LoVo (cell line): ENCODE results near the gene CTNNA2.

ENCODE experiments used
- DNase-seq: peaks from one replicate; pipeline ENCODE4 v3.0.0-alpha.2; 2016; ENCODE audit warnings: low spot score

Gene CTNNA2

DNA sequence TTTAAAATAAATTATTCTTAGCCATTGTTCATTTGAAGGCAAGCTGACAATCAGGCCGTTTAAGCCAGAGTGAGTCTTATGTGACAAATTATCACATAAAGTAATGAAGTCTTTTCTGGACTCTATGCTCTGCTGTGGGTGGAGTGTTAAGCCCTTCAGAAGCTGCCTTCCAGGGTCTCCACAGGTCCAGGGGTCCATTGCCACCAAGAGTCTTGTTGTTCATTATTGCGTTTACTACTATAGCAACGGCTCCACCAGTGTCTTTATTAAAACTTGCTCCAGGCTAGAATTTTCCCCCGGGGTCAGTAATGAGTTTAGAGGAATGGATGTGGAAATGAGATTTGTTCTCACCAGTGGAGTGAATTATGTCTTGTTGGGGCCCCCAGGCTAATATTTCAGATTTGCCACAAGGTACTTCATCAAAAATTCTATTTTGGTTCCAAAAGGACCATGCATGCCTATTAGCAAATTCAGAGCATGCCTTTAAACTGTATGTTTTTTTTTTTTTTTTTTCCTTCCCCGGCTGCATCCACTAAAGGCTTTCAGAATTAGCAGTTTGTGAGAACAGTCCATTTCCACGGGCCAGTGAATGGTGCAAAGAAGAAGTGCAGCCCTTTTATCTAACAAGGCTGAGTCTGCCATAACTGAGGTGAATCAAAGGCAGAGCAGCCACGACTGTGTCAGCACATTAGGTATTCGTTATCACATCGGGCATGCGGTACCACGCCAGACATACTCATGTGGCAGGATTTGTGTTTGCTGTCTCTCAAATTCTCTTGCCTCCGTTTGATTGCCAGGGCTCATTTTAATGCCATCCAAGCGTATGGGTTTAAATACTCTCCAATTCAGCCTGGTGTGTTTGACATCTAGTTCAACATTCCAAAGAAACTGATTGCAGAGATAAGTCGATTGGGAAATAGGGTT, 817.9 kb downstream of the CTNNA2 start:
- DNase-seq: no peak

DNA sequence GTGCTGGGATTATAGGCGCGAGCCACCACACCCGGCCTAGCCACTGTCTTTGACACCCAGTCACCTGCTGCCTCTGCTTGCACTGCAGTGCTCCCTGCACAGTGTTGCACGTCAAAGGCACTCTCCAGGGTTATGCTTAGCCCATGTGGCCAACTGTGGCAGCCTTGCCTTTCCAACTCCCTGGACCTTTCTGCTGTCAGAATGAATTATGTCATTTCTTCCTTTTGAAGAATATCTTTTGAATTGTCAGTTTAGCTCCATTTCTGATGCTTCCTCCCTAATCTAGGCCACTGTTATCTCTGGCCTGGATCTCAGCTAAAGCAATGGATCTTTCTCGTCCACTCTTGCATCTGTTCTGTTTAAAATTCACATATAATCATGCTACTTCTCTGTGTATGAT, 821.0 kb downstream of the CTNNA2 start:
- DNase-seq: no peak

DNA sequence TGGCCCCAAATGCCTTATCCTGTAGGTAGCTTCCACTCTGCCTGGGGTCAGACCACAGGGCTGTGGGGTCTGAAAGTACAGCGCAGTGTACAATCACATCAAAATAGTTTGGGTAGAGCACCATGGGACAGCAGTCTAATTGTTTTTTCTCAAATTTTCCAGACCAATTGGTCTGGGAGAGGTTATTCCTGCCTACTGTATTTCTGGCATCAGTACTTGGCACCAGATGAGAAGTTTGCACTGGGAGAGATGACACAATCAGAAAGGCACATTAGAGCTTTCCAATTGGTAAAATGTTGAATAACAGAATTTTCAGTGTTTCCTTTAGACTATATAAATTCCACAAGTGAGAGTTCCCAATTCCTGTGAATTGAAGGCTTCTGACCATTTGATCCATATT, 822.6 kb downstream of the CTNNA2 start:
- no peak for DNase-seq

DNA sequence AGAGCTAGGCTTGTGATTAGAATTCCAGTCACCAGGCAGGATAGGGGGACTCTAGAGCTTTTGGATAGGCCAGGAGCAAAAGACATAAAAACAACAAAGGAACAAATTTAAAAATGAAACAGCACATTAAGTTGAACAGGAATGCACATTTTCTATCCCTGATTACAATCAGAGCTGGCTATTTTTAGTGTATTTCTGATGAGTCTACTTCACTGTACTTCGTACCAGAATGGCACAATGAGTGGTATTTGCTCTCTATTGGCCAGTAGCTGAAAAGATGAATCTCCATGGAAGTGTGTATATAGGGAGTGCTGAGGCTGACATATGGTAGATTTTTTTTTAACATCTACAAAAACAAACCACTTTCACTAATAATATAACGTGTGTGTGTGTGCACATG, 825.9 kb downstream of the CTNNA2 start:
- no peak for DNase-seq

DNA sequence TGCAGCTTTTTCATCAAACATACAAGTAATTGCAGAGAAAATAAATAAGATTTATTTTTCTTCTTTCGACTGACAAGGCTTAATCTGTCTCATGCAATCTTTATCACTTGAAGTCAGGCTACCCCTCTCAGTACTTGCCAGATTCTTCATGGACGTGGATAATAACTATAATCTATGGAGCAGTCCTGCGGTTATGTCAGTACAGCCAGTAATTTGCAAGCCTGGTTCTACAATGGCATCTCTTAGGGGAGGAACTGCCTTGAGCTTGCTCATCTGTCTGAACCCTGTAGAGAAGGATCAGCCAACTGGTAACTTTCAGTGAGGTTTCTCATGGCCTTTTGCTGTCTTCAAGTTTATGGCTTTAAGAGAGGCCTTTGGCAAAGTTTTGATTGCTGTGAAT, 827.2 kb downstream of the CTNNA2 start:
- DNase-seq: no peak

DNA sequence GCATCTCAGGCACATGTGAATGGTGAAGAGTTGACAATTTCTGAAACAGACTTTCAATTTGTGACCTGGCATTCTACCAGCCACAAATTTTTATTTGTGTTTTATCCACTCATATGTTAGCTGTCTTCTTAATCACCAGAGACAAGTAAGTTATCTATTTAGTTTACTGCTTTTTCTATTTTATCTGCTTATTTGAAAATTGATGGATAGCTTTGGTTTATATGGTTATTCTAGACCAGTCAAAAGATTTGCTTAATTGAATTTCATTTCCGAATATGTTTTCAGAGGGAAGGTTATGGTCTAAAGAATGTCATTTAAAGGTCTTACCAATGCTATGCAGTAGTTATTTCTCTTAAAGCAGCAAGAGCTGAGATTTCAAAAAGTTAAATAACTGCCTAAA, 835.2 kb downstream of the CTNNA2 start:
- no peak for DNase-seq

DNA sequence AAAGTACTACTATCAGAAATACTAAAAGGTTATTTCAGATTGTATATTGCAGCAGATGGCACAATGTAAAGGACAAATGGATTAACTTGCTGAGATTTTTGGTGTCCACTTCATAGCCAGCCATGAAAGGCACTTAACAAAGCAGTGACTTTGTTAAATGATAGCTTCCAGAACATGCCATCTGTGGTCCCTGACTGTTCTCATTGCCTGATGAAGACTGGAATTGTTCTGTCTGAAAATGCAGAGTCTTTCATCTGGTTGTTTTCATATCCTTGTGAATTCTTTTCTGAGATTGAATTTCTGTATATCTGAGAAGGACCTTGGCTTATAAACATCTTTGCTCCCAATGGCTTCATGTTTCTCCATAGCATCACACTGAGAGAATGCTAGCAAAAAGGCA, 836.1 kb downstream of the CTNNA2 start:
- DNase-seq: no peak

DNA sequence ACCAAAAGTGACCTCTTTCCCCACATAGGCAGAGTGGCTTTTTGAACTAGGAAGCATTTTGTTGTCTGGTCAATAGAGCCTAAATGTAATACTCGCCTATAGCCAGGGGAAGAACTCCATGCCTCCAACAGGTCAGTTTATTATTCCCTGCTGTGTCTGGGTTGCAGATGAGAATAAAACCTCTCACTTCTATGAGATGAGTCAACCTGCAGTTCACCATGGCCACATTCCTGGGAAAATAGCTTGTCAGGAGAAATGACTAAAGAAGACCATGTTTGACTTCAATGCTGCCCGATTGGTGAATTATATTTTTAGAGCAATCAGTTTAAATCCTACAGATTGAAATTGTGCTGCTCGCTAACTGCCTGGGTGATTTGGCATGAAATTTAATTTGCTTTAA, 838.4 kb downstream of the CTNNA2 start:
- DNase-seq: no peak

DNA sequence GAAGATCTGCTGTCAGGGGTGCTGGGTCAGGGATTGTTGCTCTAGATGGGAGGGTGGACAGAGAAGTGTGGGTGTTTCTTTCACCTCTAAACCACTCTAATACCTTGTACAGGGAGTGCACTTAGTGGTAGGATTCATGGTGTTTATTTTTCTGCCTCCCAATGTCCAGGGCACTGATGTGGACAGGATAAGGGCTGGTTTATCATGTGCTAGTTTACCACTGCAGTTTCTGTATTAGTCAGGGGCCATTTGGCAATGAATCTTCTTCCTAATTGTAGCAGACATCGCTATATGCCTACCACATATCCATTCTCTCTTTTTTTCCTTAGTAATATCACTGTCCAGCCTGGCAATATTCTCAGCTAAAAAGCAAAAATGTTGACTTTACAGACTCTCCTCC, 842.0 kb downstream of the CTNNA2 start:
- no peak for DNase-seq

DNA sequence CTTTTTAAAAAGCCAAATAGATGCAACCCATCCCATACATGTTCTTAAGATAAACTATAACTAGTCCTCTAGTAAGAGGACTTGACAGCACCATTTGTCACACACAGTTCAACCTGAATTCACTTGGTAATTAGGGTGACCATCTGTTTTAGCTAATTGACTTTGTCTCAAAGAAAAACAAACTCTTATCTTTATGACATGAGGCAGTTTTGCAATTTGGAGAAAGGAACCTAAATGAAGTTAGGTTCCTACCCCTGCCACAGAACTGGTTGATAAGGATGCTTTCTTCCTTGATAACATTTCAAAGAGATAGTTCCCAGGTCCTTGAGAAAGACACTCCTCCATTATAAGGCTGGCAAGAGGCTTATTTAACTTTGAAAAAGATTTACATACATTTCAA, 849.1 kb downstream of the CTNNA2 start:
- no peak for DNase-seq

DNA sequence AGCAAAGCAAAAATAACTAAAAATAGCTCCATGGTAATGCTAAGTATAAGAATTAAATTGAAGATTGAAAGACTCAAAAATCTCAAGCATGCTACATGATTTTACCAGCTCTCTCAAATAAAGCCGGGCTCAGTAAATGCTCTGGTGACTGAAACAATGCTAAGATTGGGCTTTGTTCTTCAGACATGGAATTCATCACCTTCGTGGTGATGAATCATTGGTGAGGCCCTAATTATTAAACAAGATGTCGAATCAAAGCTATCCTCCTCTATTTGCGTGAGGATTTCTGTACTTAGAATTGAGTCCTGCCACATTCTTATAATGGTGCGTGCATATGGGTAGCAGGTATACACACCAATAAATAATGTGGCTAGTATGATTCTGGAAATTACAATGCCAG, 850.5 kb downstream of the CTNNA2 start:
- no peak for DNase-seq

DNA sequence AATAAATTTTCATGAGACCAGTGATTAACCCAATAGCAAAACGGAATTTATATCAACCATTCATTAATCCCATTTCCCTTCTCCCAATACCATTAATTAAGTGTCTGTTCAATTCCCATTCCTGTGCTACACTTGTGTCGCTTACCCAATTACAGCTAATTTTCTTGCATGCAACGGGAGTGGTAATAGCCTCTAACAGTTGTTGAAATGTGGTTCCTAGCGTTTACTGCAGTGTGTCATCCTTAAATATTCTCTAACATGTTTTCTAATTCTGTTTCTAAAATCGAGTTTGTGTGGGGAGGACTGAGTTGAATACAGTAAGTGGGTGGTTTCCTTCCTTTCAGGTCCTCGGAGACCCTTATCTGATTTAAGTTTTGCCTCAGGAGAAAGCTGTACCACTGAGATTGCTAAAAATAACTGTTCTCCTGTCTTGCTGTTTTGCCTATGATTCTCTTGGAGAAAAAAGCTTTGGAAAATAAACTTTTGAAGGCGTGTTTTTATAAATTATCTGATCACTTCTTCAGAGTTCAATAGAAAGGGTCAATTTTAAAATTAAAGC, 851.0 kb downstream of the CTNNA2 start:
- no peak for DNase-seq

DNA sequence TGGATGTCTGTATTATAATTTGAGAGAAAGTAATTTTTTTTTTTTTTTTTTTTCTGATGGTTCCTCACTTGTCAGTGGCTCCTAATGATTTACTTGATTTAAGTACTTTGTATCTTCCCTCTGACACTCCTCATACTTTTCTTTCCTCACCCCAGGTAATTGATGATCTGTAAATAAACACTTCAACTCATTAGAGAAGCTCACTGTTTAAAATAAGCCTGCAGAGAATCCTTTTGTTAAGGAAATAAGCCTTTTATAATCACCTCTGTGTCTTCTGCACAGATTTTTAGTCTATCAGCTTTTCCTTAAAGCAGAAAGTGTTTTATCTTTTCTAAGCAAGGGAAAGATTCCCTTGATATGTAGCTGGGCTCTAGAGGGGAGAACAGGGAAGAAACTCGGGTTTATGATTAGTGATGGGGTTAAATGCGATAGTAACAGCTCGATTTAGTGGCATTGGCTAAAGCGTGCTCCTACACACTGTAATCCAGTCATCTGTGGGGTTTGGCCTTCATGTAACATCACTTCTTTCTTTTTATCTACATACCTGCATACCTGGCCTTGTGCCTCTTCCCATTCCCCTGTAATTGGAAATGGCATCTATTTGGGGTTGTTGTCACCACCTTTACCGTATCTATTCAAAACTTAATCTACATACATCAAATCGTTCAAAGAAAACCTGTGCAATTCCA, 851.8 kb downstream of the CTNNA2 start:
- DNase-seq: no peak

DNA sequence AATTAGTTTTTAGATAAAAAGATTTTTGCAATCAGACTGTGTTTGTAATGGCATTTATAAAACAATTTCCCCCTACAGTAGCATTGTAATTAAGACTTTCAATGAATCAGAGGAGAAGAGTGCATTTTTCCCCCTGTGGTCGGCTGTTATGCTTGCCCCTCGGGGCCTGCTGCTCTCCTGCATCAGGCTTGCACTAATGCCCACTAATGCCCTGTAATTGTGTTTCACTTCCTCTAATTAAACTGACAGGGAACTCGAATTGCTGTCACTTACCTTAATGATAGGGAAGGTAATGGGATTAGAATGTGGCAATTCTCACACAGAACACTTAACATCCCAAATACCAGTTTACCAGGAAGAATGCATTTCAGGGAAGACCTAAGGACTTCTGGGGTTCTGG, 852.9 kb downstream of the CTNNA2 start:
- no peak for DNase-seq

DNA sequence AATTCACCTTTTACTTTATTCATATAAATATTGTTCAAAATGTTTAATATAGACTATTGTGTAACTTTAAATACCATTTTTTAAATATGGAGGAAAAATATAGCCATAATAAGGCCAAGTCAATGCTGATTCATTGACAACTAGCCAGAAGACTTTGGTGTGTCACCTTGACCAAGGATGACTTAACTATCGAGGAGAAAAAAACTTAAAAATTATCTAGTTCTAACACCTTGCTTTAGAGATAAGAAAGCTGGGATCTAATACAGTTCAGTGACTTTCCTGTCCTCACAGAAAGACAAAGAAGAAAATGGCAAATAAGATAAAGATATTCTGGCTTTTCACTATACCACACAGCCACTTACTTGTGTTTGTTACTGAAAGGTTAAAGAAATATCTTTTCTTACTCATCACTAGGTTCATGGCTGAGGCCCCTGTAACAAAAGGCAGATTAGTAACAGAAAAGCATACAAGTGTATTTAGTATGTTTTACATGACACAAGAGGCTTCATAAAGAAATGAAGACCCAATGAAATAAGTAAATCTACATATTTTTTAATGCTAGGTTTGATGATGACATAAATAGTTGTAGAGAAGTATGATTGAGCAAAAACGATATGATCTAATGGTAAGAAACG, 857.6 kb downstream of the CTNNA2 start:
- DNase-seq: no peak

DNA sequence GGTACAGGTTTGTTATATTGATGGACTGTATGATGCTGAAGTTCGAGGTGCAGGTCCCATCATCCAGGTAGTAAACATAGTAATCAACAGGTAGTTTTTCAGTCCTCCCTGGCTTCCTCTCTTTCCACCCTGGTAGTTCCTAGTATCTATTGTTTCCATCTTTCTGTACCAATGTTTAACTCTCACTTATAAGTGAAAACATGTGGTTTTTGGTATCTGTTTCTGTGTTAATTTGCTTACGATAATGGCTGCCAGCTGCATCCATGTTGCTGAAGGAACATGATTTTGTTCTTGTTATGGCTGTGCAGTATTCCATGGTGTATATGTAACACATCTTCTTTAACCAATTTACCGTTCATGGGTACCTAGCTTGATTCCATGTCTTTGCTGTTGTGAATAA, 861.3 kb downstream of the CTNNA2 start:
- no peak for DNase-seq

DNA sequence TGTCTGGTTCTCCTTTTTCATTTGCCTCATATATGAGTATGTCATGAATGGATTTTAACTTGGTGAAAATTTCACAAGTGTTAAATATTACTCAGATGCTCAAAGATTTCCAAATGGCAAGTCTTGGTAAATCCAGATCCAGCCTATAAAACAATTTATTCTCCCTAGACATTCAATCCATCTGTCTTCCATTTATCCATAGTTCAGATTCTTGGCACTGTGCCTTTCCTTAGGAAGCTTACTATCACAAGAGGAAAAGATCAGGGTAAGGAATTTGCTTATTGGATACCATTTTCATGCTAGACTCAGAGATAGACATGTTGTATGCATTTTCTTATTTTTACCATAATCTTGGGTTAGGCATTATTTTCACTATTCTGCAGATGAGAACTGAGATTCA, 864.2 kb downstream of the CTNNA2 start:
- DNase-seq: no peak

DNA sequence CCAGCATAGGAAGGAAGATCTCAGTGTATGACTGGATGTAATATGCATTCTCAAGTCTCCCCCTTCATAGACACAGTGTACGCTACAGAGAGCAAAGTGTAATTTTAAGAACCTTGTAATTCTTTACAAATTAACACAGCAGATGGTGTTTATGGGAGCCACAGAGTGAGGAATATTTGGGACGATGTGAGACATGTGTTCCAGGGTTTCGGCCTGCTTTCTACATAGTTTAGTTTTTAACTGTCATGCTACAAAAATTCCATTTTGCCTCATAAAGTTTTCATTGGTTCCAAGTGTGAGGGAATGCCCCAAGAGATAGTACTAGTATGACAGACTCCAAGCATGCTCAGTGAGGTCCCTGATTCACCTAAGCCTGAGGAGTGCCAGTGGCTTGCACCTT, 867.9 kb downstream of the CTNNA2 start:
- DNase-seq: no peak

DNA sequence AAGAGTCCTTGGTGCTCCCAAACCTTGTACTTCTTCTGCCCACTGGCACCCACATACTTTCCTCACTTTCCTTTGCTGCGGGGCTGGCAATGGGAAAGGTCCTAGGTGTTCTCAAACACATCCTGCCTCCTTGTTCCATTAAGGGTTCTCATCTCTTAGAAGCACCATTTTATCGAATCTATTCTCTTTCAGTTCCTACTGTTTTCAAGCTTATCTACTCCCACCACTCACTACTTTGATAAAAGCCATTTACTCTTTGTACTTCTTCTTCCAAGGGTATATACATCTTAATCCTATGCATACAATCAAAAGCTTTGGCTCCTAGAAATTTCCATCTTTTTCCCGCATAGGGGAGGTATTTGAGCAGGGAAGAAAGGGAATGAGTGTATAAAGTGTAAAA, 868.8 kb downstream of the CTNNA2 start:
- no peak for DNase-seq

DNA sequence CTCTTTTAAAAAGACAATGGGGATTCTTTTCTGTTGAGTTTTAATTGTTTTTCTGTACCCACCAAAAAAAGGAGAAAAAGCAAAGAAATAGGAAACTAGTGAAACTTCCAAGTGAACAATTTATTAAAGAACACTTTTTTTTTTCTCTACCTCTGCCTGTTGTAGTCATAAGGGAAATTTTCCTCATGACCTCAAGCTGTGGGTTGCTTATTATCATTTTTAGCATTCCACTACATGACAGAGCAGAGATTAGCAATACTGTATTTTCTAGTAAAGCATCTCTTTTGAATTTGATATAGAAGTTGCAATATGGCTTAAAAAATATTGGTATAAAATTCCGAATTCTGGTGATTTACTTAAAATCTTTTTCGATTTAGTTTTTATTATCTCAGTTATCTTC, 879.6 kb downstream of the CTNNA2 start:
- DNase-seq: no peak

DNA sequence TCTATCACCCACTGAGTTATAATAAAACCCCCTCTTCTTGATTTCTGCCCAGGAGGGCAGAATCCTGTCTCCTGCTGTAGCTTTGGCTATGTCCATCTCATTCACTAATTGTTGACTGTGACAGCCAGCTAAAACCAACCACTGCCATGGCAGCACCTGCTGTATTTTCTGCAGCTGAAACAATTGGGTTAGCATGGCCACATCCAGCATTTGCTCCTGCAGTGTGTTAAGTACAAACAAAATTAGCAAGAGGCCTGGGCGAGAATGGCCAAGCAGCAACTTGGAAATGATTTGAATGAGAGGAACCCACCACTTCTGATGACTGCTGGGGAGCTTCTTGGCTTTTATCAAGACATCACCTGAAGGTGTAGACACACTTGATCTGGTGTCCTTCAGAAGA, 881.1 kb downstream of the CTNNA2 start:
- no peak for DNase-seq

DNA sequence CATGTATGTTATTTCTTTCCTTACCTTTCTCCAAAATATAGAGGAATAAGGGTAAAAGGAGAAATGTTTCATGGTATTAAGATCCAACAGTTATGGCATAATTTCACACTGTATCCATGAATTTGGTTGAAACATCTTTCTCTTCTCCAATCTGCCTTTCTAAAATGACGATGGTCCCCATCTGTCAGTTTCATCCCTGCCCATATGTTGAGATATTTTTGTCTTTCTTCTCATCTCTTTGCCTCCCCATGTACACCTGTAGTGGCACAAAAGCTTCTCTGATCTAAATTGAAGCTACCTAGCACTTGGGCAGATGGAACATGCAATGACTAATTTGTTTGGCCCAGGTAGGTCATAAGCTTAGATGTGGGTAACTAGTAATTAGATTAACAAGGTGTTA, 882.4 kb downstream of the CTNNA2 start:
- DNase-seq: no peak

DNA sequence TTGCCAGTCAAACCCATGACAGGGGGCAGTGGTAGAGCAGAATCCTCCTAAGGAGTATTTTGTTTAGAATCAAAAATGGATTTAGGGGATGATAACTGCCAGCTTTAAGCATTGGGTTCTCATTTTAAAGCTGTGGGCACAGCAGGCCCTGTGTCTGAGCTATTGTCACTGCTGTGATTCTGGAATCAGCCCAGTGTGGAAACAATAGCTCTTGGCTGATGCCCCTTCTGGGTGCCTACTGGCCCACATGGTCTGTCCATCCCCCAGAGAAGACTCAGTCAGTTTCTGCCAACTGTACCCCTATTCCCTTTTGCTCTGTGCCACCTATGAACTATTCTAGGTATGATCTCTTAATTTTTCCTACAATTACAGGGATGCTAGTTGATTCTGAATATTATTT, 883.4 kb downstream of the CTNNA2 start:
- no peak for DNase-seq
